Neuron (in vitro differentiated cells): ENCODE data around the gene CAMK2D.

Experiments used
- H2AFZ ChIP-seq: one replicate; pipeline ENCODE4 v1.6.1; 2013; ENCODE audit warnings: low read depth, mild to moderate bottlenecking, inconsistent platforms, low read length, moderate library complexity
- H3K27me3 ChIP-seq: one replicate; pipeline ENCODE4 v1.6.1; 2013; ENCODE audit warnings: low read length; ENCODE audit not compliant: insufficient read depth
- H3K36me3 ChIP-seq: one replicate; pipeline ENCODE4 v1.6.1; 2013; ENCODE audit warnings: low read length; ENCODE audit not compliant: insufficient read depth
- H3K4me1 ChIP-seq: one replicate; pipeline ENCODE4 v1.6.1; 2013; ENCODE audit warnings: low read length; ENCODE audit not compliant: insufficient read depth
- H3K4me3 ChIP-seq: 2 replicates; pipeline ENCODE4 v1.5.1; 2013; ENCODE audit warnings: mild to moderate bottlenecking, low read length, moderate library complexity
- H3K9me3 ChIP-seq: one replicate; pipeline ENCODE4 v1.6.1; 2013; ENCODE audit warnings: low read length

Gene CAMK2D

DNA sequence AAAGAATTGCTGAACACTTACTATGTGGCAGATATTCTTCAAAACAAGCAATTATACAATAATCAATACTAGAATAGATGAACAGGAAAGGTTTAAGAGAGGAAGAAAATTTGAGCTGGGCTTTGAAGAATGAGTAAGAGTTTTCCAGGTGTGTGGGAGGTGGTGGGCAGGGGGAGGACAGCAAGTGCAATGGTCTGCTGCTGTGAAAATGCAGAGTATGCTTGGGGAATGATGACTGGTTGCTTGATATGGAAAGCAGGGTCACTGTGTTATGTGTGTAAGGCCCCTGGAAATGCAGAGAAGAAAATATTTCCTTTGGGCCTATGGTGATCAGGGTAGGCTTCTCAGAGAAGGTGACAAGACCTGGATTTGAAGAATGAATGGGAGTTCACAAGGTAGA lies 300.3 kb downstream of the CAMK2D start:
- no peak overlapping the region for H2AFZ ChIP-seq
- no peaks in the 10 kb centered on the region for H3K9me3 ChIP-seq
- no peak overlapping the region for H3K4me3 ChIP-seq
- H3K4me1 ChIP-seq: no peaks in the 10 kb centered on the region
- peaks cover 22% of the 10 kb centered on the region for H3K36me3 ChIP-seq
- no peaks in the 10 kb centered on the region for H3K27me3 ChIP-seq

DNA sequence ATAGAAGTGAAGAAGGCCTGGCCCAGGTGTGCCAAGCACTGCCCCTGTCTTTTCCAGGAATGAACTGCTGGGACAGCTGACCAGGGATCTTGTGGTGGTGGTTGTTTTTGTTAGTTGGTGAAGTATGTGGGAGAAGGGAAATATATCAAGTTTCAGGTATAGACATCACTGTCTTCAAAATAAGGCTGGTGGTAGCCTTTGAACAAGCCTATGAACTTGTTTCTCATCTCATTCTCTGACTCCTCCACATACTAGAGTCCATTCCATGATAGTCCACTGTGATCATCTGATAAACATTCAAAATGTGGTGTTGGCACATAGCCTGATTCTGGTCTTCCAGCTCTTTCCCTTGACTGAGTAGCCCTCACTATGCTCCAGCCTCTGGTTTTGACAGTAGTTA lies 303.7 kb downstream of the CAMK2D start:
- no peaks in the 10 kb centered on the region for H3K9me3 ChIP-seq
- no peaks in the 10 kb centered on the region for H3K27me3 ChIP-seq
- peaks cover 20% of the 10 kb centered on the region for H3K4me1 ChIP-seq
- no peak overlapping the region for H2AFZ ChIP-seq
- H3K4me3 ChIP-seq: no peak overlapping the region
- H3K36me3 ChIP-seq: peaks cover 24% of the 10 kb centered on the region

GRCh38 chr4:113457121-113457520 lies 304.4 kb downstream of the CAMK2D start:
- H3K4me3 ChIP-seq: no peak overlapping the region
- peaks cover 24% of the 10 kb centered on the region for H3K36me3 ChIP-seq
- H2AFZ ChIP-seq: no peak overlapping the region
- no peaks in the 10 kb centered on the region for H3K9me3 ChIP-seq
- peaks cover 22% of the 10 kb centered on the region for H3K4me1 ChIP-seq
- no peaks in the 10 kb centered on the region for H3K27me3 ChIP-seq

DNA sequence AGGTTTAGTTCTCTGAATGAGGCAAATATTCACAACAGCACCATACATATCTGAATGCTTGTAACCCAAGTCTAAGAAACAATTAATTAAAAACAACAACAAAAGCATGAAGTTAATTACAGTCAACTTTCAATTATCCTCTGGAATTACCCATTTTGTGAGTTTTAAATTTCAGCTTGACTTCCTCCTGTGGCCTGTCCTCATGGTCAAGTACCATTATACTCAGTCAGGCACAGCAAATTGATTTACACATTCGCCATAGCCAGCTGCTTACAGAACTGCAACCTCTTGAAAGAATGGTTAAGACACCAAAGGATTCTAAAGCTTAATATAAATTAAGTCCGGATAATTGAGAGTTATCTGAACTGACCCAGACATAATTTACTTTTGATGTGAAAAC lies 306.5 kb downstream of the CAMK2D start:
- no peaks in the 10 kb centered on the region for H3K27me3 ChIP-seq
- H3K4me1 ChIP-seq: peaks cover 22% of the 10 kb centered on the region
- H3K9me3 ChIP-seq: no peaks in the 10 kb centered on the region
- no peak overlapping the region for H3K4me3 ChIP-seq
- H3K36me3 ChIP-seq: peaks cover 23% of the 10 kb centered on the region
- no peak overlapping the region for H2AFZ ChIP-seq

- Histone ChIP-seq H3K27me3 (no peaks in the 10 kb centered on the region), H3K4me1 (peaks cover 26% of the 10 kb centered on the region), H3K9me3 (no peaks in the 10 kb centered on the region), H3K4me3 (no peak overlapping the region), H3K36me3 (peaks cover 19% of the 10 kb centered on the region), H2AFZ (no peak overlapping the region)
These were observed 308.5 kb downstream of the CAMK2D start for GRCh38 chr4:113452868-113453620.

GRCh38 chr4:113452152-113452551 lies 309.4 kb downstream of the CAMK2D start:
- Histone ChIP-seq H3K4me3 (no peak overlapping the region), H2AFZ (no peak overlapping the region), H3K36me3 (peaks cover 16% of the 10 kb centered on the region), H3K9me3 (no peaks in the 10 kb centered on the region), H3K4me1 (peaks cover 29% of the 10 kb centered on the region), H3K27me3 (no peaks in the 10 kb centered on the region)

GRCh38 chr4:113450295-113451080 lies 311.1 kb downstream of the CAMK2D start:
- Histone ChIP-seq H3K9me3 (no peaks in the 10 kb centered on the region), H3K4me1 (peaks cover 35% of the 10 kb centered on the region), H3K4me3 (no peak overlapping the region), H2AFZ (no peak overlapping the region), H3K27me3 (no peaks in the 10 kb centered on the region), H3K36me3 (peaks cover 2% of the 10 kb centered on the region)

DNA sequence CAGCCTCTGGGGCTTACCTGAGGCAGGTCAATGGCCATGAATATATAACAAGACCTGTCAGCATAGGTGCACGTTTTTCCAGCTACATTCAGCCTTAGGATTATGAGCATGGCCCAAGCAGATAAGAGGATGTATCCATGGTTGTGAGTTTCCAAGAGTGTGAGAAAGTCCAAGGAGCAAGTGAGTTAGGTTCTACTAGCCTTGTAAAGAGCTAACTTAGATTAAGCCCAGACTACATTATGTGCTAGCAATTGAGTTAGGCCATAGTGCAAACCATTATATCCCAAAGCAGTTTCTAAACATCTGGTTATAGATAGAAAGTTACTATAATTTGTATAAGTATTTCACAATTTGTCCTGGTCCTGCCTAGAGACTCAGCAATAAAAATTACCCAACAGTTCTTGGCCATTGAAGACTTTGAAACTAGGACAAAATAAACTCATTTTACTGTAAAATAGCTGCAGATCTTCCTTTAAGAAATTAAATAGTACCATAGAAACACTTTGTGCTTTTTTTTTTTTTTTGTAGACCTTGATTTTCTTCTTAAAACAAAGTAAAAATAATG lies 312.0 kb downstream of the CAMK2D start:
- Histone ChIP-seq H3K4me3 (no peak overlapping the region), H3K9me3 (no peaks in the 10 kb centered on the region), H3K27me3 (no peaks in the 10 kb centered on the region), H3K36me3 (peaks cover 2% of the 10 kb centered on the region), H3K4me1 (peaks cover 30% of the 10 kb centered on the region), H2AFZ (no peak overlapping the region)

DNA sequence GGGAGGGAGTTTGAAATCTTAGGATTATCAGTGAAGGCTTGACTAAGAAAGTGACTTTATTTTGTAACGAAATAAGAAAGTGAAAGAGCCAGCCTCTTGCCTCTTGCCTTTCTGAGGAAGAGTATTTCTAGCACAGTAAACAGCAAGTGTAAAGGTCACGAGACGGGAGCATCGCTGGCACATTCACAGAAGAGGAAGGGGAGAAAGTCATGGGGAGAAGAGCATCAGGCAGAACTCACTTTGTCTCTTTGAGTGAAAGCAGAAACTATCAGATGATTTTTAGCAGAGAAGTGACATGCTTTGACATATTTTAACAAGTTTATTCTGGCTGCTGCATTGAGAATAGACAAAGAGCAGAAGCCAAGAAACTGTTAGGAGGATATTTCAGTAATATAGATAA lies 313.8 kb downstream of the CAMK2D start:
- H3K4me1 ChIP-seq: peaks cover 14% of the 10 kb centered on the region
- H3K27me3 ChIP-seq: no peaks in the 10 kb centered on the region
- H3K36me3 ChIP-seq: no peaks in the 10 kb centered on the region
- H3K9me3 ChIP-seq: no peaks in the 10 kb centered on the region
- no peak overlapping the region for H3K4me3 ChIP-seq
- H2AFZ ChIP-seq: no peak overlapping the region

DNA sequence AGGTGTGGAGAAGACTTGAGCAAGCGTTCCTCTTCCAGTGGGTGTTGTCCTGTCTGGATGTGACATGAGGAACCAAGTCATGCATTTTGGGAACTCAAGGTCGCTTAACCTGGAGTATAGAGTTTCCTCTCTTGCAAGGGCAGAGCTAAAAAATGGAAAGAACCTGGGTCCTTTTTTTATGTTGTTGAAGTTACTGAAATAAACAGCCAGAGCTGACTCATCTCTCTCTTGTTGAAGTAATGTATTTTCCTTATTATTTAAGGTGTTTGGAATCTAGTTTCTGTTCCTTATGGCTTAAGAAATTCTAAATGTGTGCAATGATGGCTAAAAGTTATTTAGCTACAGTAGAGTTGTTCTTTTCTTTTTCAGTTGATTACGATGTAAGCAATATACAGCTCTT lies 314.5 kb downstream of the CAMK2D start:
- H3K4me3 ChIP-seq: no peak overlapping the region
- H2AFZ ChIP-seq: no peak overlapping the region
- H3K4me1 ChIP-seq: peaks cover 13% of the 10 kb centered on the region
- no peaks in the 10 kb centered on the region for H3K9me3 ChIP-seq
- H3K36me3 ChIP-seq: no peaks in the 10 kb centered on the region
- no peaks in the 10 kb centered on the region for H3K27me3 ChIP-seq

GRCh38 chr4:113446019-113446418 lies 315.5 kb downstream of the CAMK2D start:
- Histone ChIP-seq H3K9me3 (no peaks in the 10 kb centered on the region), H3K4me3 (no peak overlapping the region), H3K4me1 (peaks cover 13% of the 10 kb centered on the region), H3K36me3 (no peaks in the 10 kb centered on the region), H2AFZ (no peak overlapping the region), H3K27me3 (no peaks in the 10 kb centered on the region)

- H3K36me3 ChIP-seq: no peaks in the 10 kb centered on the region
- H3K4me3 ChIP-seq: no peak overlapping the region
- H3K27me3 ChIP-seq: no peaks in the 10 kb centered on the region
- H3K4me1 ChIP-seq: peaks cover 13% of the 10 kb centered on the region
- no peak overlapping the region for H2AFZ ChIP-seq
- no peaks in the 10 kb centered on the region for H3K9me3 ChIP-seq
These were observed 316.3 kb downstream of the CAMK2D start for GRCh38 chr4:113445286-113445685.

DNA sequence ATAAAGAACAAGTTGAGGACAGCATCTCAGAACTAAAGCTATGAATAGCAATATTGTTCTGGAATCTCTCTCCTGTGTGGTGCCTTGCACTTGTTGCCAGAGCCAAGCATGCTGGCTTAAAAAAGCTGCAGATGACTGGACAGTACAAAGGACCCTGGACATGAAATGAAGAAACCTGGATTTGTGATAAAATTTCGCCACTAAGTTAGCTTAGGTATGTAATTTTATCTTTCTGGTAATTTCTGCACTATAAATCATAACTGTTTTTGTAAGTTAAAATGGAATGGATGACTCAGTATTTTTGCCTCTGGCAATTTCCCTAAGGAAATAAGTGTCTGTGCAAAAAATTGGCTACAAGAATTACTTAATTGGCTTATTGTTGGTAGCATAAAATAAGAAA lies 317.2 kb downstream of the CAMK2D start:
- no peak overlapping the region for H3K4me3 ChIP-seq
- H3K27me3 ChIP-seq: no peaks in the 10 kb centered on the region
- H3K4me1 ChIP-seq: peaks cover 13% of the 10 kb centered on the region
- no peak overlapping the region for H2AFZ ChIP-seq
- no peaks in the 10 kb centered on the region for H3K9me3 ChIP-seq
- no peaks in the 10 kb centered on the region for H3K36me3 ChIP-seq
